Fibroblast of upper back skin (primary cell): Measurements from ENCODE around the gene DAB1.
A peak's percentile ranks its signal among the peaks of the same experiment; 100 is the strongest.

ENCODE experiments used
- DNase-seq: peaks from one replicate; pipeline ENCODE4 v3.0.0-alpha.2; 2013

DAB1 gene

DNA sequence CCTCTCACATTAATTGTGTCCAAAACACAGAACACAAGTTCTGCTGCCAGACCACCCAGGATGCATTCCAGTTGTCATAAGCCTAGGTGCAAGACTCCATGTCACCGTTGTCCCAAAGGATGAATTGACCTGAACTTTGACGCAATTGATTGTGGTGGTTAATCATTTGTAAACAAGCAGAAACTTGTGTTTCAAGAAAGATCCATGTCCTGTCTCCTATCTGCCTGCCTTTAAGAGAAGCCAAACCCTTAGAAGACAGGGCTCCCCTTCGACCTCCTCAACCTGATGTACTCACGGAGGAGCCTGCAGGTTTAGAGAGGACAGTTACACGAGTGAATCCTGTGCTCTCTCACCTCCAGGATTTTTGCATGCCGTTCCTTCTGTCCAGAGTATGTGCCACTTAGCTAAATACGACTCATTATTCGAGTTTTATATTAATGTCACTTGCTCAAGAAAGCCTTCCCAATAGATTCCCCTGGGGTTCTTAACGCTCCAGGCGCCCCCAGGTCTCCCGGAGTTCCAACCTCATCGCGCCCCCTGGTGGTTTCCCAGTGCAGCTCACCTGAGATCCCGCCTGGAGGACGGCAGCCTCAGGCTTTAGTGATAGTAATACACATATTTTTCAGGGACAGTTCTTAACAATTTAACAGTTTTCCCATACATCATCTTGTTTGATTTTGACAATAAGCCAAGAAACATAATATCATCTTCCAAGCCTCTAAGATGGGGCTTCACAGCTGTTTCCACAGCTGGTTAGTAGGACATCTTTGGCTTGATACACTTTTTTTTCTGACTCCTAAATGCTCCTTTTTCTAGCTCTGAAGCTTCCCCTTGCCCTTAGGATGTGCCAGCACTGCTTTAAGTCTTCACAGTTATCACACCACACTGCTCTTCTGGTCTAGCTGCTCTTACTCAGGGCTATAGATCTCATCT, 455.7 kb downstream of the DAB1 start:
- DNase-seq = peak; percentile 40

GRCh38 chr1:56967355-56967754, 456.5 kb downstream of the DAB1 start:
- no peak for DNase-seq

- no peak for DNase-seq
Measured at GRCh38 chr1:56966698-56966999, 457.2 kb downstream of the DAB1 start.

GRCh38 chr1:56965916-56966697, 457.8 kb downstream of the DAB1 start, which contains the start of gene C8B:
TSS of gene C8B (minus strand) at chr1:56966015. CDS start at chr1:56965948, 67 bp downstream.
- no peak for DNase-seq

DNA sequence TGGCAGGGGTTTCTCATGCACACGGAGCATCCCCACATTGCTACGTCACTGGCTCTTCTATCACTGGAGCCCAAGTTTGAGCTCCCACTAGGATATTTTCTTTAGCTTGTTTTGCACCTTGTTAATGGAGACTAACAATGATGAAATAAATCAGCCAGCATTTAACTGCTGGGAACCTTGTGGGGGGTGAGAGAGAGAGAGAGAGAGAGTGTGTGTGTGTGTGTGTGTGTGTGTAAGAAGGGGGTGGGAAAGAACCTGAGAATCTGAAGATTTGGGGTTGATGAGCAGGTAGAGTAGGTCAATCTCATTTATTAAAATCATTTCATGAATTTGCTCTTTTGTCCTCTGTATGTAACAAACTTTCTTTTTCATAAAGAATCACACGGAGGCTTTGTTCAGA, 458.7 kb downstream of the DAB1 start:
- no peak for DNase-seq

DNA sequence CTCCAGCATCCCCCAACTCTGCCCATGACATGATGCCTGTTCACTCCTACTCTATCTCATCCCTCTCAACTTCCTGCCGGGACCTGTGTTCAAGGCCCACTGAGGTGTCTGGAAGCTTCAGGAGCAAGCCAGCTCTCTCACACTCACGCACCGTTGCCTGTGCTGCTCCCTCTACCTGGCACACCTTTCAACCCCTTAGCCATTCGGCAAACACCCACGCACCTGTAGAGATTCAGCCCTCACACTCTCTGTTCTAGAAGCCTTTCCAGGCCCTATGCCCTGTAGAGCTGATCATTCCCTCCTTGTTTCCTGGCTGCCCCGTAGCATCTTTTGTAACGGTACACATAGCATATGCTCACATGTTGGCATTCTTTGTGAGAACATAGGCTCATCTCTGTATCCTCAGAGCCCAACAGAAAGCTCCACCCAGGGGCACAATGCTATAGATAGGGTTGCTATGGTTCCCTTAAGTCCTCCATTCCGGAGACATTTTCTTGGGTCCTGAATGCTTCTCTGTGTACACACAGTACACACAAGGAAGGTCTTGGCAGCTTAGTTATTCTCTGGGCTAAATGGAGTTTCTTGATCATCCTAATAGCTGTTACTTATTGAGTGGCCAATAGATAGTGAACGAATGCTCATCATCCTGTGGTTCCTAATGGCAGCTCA, 459.4 kb downstream of the DAB1 start:
- DNase-seq = no peak

DNA sequence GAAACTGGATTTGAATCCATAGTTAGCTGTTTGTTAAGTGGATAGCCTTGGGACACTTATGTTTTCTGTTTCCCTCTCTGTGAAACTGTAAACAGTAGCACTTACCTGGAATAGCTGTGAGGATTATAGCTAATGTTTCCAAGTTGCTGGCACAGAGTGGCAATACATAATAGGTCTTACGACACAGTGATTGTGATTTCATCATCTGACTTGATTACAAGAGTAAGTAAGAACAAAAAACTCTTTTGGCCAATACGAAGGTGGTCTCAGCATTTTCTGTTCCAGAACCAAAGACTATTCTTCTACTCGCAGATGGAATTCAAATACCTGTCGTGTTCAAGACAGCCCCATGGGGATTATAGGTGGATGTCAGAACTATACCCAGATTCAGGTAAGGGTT, 460.2 kb downstream of the DAB1 start:
- DNase-seq = peak; percentile 17

DNA sequence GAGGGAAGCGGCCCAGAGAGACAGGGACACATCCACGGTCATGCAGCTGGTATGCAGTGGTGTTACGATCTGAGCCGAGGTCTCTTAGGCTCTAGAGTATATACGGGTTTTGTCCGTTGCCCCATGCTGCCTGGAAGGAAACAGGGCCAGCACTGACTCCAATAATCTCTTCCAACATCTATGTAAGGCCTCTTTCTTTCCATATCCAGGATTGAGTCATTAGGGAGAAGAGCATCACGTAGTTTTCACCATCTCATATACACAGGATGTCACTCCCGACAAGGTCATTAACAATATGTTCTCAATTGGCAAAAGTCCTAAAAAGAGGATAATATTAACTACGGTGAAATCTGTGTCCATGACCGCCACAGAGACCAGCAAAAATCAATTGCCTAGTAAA, 462.4 kb downstream of the DAB1 start:
- no peak for DNase-seq

DNA sequence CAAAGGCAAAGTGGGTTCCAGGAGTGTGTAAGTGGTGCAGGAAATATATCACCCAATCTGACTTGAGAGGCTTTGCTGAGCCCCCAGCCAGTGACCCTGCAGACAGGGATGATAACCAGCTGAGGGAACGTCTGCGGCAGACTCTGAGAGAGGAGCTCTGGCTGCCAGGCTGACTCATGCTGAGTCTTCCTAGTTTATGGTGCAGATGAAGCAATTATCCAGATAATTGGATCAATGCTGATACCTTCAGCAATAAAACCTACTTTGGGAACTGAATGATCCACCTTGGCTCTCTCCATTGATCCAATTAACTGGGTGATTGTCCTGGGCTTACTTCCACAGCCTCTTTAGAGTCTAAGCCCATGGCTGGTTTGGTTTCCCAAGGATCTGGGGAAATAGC, 465.3 kb downstream of the DAB1 start:
- peak; percentile 81 for DNase-seq

GRCh38 chr1:56957931-56958330, 465.9 kb downstream of the DAB1 start:
- DNase-seq = no peak

DNA sequence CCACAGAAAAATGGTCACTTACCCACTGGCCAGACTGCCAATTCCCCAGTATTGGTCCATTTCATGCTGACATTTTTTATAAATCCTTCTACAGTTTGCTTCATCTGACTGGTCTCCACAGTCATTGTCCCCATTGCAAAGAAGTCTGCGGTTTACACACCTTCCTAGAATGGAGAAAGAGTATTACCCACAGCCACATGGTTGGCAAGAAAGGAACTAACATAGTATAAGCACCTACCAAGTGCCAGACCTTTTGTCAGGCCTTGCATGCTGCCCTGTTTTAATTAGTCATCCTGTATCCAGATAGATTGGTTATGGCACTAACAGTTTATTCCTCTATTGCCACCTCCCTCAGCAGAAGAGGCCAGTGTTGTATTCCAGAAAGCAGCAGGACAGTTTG, 469.2 kb downstream of the DAB1 start:
- DNase-seq = no peak

GRCh38 chr1:56953386-56953785, 470.5 kb downstream of the DAB1 start:
- no peak for DNase-seq

DNA sequence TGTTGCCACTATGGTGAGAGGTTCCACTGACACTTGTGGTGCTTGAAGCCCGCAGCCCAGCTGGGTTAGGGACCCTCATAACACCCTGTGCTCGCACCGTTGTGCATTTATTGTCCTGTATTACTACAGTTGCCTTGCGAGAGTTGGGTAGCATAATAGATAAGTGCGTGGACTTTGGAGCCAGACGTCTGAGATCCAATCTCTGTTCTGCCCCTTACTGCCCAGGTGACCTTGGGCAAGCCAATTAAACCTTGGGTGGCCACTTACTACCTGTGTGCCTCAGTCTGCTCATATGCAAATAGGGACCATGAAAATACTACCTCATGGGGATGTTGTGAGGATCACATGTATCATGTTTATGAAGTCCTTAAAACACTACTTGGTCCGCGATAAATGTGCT, 471.4 kb downstream of the DAB1 start:
- no peak for DNase-seq

GRCh38 chr1:56948403-56949023, 475.3 kb downstream of the DAB1 start:
- DNase-seq = peak; percentile 82
